Forelimb muscle (tissue), 1 donor: ENCODE measurements around the gene JADE3. TPM values are rescaled to one million over a fixed set of nuclear protein-coding genes. Genes with fewer than 3 reads are reported as not detected.

Experiments used
- DNase-seq: peaks from one replicate; pipeline ENCODE4 v3.0.0-alpha.2; 2013; ENCODE audit warnings: low read depth
- polyA plus RNA-seq: library from polyadenylated mRNA; unstranded; fragments of 120-200 nt; gene quantifications from one replicate; pipeline ENCODE4 v1.2.1, GENCODE V29; 2013; ENCODE audit not compliant: insufficient read length

The JADE3 gene
- polyA plus RNA-seq, 1 donor: 4.3 TPM

- no peak for DNase-seq
Measured at GRCh38 chrX:47026198-47026597, 114.0 kb downstream of the JADE3 start.

- DNase-seq: peak; percentile 26
Measured at GRCh38 chrX:47030339-47030738, 118.1 kb downstream of the JADE3 start.

- DNase-seq: no peak
Measured at GRCh38 chrX:47047989-47048388, 135.8 kb downstream of the JADE3 start.

- no peak for DNase-seq
Measured at GRCh38 chrX:47059142-47059874, 147.1 kb downstream of the JADE3 start.

- no peak for DNase-seq
Measured at GRCh38 chrX:47060708-47061107, 148.5 kb downstream of the JADE3 start.

GRCh38 chrX:47061238-47061919 is 149.2 kb downstream of the JADE3 start:
- DNase-seq: no peak

GRCh38 chrX:47063179-47063578 is 151.0 kb downstream of the JADE3 start:
- DNase-seq: no peak

- no peak for DNase-seq
Measured at GRCh38 chrX:47068214-47068613, 156.0 kb downstream of the JADE3 start.

GRCh38 chrX:47068720-47069119 is 156.5 kb downstream of the JADE3 start:
- no peak for DNase-seq

GRCh38 chrX:47078129-47079043 is 166.2 kb downstream of the JADE3 start, which contains the start of gene RGN:
Gene RGN (plus strand): TSS chrX:47078443. CDS start chrX:47081145, 2,702 bp downstream.
- DNase-seq: no peak

GRCh38 chrX:47080215-47080914 is 168.1 kb downstream of the JADE3 start:
- no peak for DNase-seq

GRCh38 chrX:47080915-47081236 is 168.7 kb downstream of the JADE3 start:
- DNase-seq: no peak

GRCh38 chrX:47091149-47091775 is 179.0 kb downstream of the JADE3 start:
- no peak for DNase-seq

- no peak for DNase-seq
Measured at GRCh38 chrX:47093248-47093647, 181.0 kb downstream of the JADE3 start.

GRCh38 chrX:47093860-47094259 is 181.6 kb downstream of the JADE3 start:
- no peak for DNase-seq

- no peak for DNase-seq
Measured at GRCh38 chrX:47097018-47097417, 184.8 kb downstream of the JADE3 start.

GRCh38 chrX:47098338-47099094 is 186.3 kb downstream of the JADE3 start:
- no peak for DNase-seq

GRCh38 chrX:47101206-47101605 is 189.0 kb downstream of the JADE3 start:
- no peak for DNase-seq
